ENCODE data around the gene OR4K14. TPM values are rescaled to one million over a fixed set of nuclear protein-coding genes. Genes with fewer than 3 reads are reported as not detected.

OR4K14 gene
- not detected for total RNA-seq
- not detected for polyA plus RNA-seq (ENCODE audit: insufficient read depth, low read depth, low replicate concordance)
- long read RNA-seq, donor 1, result 0 reads
- long read RNA-seq, donor 2, result 0 reads
- long read RNA-seq, donor 3, result 0 reads
- long read RNA-seq, donor 4, result 0 reads
- long read RNA-seq, donor 5, result 0 reads
- long read RNA-seq, donor 6, result 0 reads
- long read RNA-seq, donor 7, result 0 reads
- long read RNA-seq, donor 8, result 0 reads
- long read RNA-seq, donor 9, result 0 reads
- long read RNA-seq, donor 10, result 0 reads

- Histone ChIP-seq H3K4me1 (ENCODE audit: control insufficient read depth in 2 of 3, insufficient read depth in 2 of 3, low read depth in 1 of 3, low read length in 3 of 3) (no peaks in the 10 kb centered on the region), H3K27me3 (ENCODE audit: control insufficient read depth, insufficient read depth, low read length) (no peaks in the 10 kb centered on the region), H3K9ac (ENCODE audit: low read length in 3 of 3) (no peak within 1 kb of the TSS), H3K9me3 (ENCODE audit: control insufficient read depth in 2 of 3, insufficient read depth in 1 of 3, low read length in 3 of 3) (peaks cover 0 to 2% (median 0%) of the 10 kb centered on the region in 3 donors), H3K27ac (ENCODE audit: low read depth in 2 of 2, low read length in 2 of 2) (no peak within 1 kb of the TSS), H3K4me3 (ENCODE audit: low read length in 3 of 3) (no peak within 1 kb of the TSS), H3K36me3 (ENCODE audit: control insufficient read depth in 2 of 3, insufficient read depth in 3 of 3, low read length in 3 of 3) (no peaks in the 10 kb centered on the region)
- FAIRE-seq (no peak), DNase-seq (no peak)
- TF ChIP-seq CTCF (IDR thresholded peaks at IDR 0.05; ENCODE audit: borderline replicate concordance, extremely low read depth, insufficient read depth), result no peak
- intact Hi-C loops (cut with DNase I), result no loop called here
These were observed at the start of gene OR4K14 for GRCh38 chr14:20019257-20019865. OR4K14 (minus strand) TSS chr14:20019307; CDS start chr14:20015193, 4,114 bp downstream.

- no peak for TF ChIP-seq CTCF (IDR thresholded peaks at IDR 0.05; ENCODE audit: borderline replicate concordance, extremely low read depth, insufficient read depth)
- Histone ChIP-seq H3K9me3 (ENCODE audit: control insufficient read depth in 2 of 3, insufficient read depth in 1 of 3, low read length in 3 of 3) (peaks cover 0 to 6% (median 0%) of the 10 kb centered on the region in 3 donors), H3K36me3 (ENCODE audit: control insufficient read depth in 2 of 3, insufficient read depth in 3 of 3, low read length in 3 of 3) (no peaks in the 10 kb centered on the region), H3K4me3 (ENCODE audit: low read length in 3 of 3) (no peak within 1 kb of the TSS), H3K9ac (ENCODE audit: low read length in 3 of 3) (no peak within 1 kb of the TSS), H3K27ac (ENCODE audit: low read depth in 2 of 2, low read length in 2 of 2) (no peak within 1 kb of the TSS), H3K4me1 (ENCODE audit: control insufficient read depth in 2 of 3, insufficient read depth in 2 of 3, low read depth in 1 of 3, low read length in 3 of 3) (no peaks in the 10 kb centered on the region), H3K27me3 (ENCODE audit: control insufficient read depth, insufficient read depth, low read length) (no peaks in the 10 kb centered on the region)
- DNase-seq, result no peak
- intact Hi-C loops (cut with DNase I), result no loop called here
- FAIRE-seq, result peak; percentile 3
These were observed 40.6 kb upstream of the OR4K14 start, which contains the start of gene OR4L1 for GRCh38 chr14:20059745-20060144. OR4L1 (plus strand) TSS chr14:20060045; CDS start chr14:20060045, 0 bp downstream.

- intact Hi-C loops (cut with DNase I), result no loop called here
- no peaks in the 10 kb centered on the region for H3K4me1 ChIP-seq (ENCODE audit: control insufficient read depth in 2 of 3, insufficient read depth in 2 of 3, low read depth in 1 of 3, low read length in 3 of 3)
These were observed 29.1 kb upstream of the OR4K14 start for GRCh38 chr14:20048202-20048601.

More at GRCh38 chr14:20048202-20048601, 29.1 kb upstream of the OR4K14 start:
- no peaks in the 10 kb centered on the region for H3K27me3 ChIP-seq (ENCODE audit: control insufficient read depth, insufficient read depth, low read length)
- H3K9me3 ChIP-seq (ENCODE audit: control insufficient read depth in 2 of 3, insufficient read depth in 1 of 3, low read length in 3 of 3), result no peaks in the 10 kb centered on the region
- FAIRE-seq, result no peak
- H3K27ac ChIP-seq (ENCODE audit: low read depth in 2 of 2, low read length in 2 of 2), result no peak overlapping the region
- no peak for DNase-seq
- no peaks in the 10 kb centered on the region for H3K36me3 ChIP-seq (ENCODE audit: control insufficient read depth in 2 of 3, insufficient read depth in 3 of 3, low read length in 3 of 3)
- no peak for TF ChIP-seq CTCF (IDR thresholded peaks at IDR 0.05; ENCODE audit: borderline replicate concordance, extremely low read depth, insufficient read depth)
- no peak overlapping the region for H3K9ac ChIP-seq (ENCODE audit: low read length in 3 of 3)
- no peak overlapping the region for H3K4me3 ChIP-seq (ENCODE audit: low read length in 3 of 3)
